ENCODE data around the gene TARBP1.
"Not testable (repeated sequence)": the region's sequence is repeated elsewhere in the genome, so short reads cannot be mapped to it uniquely, and the experiment has no call there.

Gene TARBP1

DNA sequence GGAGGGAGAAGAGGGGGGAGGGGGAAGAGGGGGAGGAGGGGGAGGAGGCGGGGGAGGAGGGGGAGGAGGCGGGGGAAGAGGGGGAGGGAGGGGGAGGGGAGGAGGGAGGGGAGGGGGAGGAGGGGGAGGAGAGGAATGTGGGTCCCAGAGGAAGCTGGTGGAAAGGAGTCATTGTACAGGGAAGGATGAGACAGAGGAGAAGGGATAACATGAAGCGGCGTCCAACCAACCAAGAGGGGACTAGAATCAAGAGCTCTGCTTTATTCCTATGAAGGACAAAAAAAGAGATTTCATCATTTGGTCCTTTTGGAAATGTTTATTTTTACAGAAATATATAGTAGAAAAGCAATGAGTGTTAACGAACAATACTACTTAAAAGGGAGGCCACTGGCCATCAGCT is 81.2 kb downstream of the TARBP1 start:
- DNase-seq (ENCODE audit: low spot score) (no peak), FAIRE-seq (no peak)

DNA sequence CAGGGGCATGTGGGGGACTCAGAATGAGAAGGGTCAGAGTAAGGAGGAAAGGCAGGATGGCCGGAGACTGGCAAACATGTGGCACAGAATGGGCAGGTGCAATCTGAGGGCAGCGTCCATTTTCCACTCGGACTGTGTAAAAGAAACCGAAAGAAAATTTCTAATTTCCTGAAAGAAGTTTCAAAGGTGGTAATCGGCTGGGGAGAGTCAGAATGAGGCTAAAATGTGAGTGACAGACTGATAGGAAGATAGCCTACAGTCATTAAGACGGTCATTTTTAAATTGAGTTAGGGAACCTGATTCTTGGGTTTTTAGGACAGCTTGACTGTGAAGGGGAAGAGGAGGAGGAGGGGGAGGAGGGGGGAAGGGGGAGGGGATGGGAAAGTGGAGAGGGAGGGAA is 82.1 kb downstream of the TARBP1 start:
- no peak for DNase-seq (ENCODE audit: low spot score)

GRCh38 chr1:234396092-234396491 is 82.9 kb downstream of the TARBP1 start:
- DNase-seq (ENCODE audit: low spot score) (no peak), FAIRE-seq (no peak)

More for the DNA sequence above, 82.1 kb downstream of the TARBP1 start:
- no peak for FAIRE-seq

DNA sequence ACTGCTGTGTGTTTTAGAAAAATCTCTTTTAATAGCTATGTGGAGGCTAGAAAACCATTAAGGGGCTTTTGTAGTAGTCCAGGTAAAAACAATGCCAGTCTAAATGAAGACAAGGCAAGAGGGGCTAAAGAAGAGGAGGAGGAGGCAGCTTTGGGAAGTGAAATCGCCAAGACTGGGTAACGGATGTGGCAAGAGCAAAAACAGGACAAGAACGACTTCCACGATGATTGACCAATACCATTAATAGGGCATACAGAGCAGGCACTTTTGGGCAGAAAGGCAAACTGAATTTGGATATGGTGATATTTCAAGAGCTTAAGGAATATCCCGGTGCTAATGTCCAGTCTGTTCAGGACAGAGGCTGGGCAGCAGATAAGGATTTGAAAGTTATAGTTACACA is 83.7 kb downstream of the TARBP1 start:
- DNase-seq (ENCODE audit: low spot score) (no peak), FAIRE-seq (no peak)

- DNase-seq (ENCODE audit: low spot score) (peak; percentile 30), FAIRE-seq (no peak)
Measured at GRCh38 chr1:234393190-234393589, 85.8 kb downstream of the TARBP1 start.

- DNase-seq (ENCODE audit: low spot score) (no peak), FAIRE-seq (no peak)
Measured at GRCh38 chr1:234388094-234388493, 90.9 kb downstream of the TARBP1 start.

GRCh38 chr1:234386122-234386521 is 92.9 kb downstream of the TARBP1 start:
- FAIRE-seq = no peak

GRCh38 chr1:234381699-234382555 is 97.1 kb downstream of the TARBP1 start:
- no peak for FAIRE-seq
- no peak for DNase-seq (ENCODE audit: low spot score)

More at GRCh38 chr1:234386122-234386521, 92.9 kb downstream of the TARBP1 start:
- DNase-seq (ENCODE audit: low spot score) = no peak

DNA sequence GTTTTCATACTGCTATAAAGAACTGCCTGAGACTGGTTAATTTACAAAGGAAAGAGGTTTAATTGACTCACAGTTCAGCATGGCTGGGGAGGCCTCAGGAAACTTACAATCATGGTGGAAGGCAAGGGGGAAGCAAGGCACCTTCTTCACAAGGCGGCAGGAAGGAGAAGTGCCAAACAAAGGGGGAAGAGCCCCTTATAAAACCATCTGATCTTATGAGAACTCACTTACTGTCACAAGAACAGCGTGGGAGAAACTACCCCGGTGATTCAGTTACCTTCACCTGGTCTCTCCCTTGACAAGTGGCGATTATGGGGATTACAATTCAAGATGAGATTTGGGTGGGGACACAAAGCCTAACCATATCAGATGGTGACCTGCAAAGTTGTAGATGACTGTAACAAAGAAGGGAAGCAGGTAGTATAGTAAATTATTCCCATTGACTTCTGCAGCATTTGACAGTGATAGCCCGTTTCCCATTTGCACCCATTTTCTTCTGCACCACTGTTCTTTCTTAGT is 99.3 kb downstream of the TARBP1 start:
- not testable (repeated sequence) for FAIRE-seq; DNase-seq (ENCODE audit: low spot score)

DNA sequence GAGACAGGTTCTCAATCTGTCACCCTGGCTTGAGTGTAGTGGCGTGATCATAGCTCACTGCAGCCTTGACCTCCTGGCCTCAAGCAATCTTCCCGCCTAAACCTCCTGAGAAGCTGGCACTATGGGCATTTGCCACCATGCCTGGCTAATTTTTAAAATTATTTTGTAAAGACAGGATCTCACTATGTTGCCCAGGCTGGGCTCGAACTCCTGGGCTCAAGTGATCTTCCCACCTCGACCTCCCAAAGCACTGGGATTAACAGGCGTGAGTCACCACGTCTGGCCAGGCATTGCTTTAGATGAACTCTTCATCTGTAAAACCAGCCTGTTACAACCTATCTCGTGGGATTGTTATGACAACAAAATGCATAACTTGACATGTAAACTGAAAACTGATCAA is 103.3 kb downstream of the TARBP1 start:
- no peak for DNase-seq (ENCODE audit: low spot score)
- no peak for FAIRE-seq

DNA sequence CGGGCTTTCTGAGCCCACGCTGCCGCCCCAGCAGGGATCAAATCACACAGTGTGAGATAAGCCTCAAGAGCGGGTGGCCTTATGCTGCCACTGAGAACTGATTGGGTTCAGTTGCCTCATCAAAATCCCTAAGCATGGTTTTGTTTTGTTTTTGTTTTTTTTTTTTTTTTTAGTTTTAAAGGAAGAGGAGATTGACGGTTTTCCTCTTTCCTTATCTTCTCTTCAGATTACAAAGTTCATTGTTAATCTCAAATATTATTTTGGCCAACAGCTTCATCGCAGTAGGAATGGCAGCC is 105.1 kb downstream of the TARBP1 start:
- DNase-seq (ENCODE audit: low spot score) (no peak), FAIRE-seq (no peak)

GRCh38 chr1:234373064-234373958 is 105.7 kb downstream of the TARBP1 start, which contains the start of gene COA6:
COA6 (plus strand) TSS chr1:234373456; CDS start chr1:234373467, 11 bp downstream.
- DNase-seq (ENCODE audit: low spot score) = peak; percentile 87
- FAIRE-seq = no peak

DNA sequence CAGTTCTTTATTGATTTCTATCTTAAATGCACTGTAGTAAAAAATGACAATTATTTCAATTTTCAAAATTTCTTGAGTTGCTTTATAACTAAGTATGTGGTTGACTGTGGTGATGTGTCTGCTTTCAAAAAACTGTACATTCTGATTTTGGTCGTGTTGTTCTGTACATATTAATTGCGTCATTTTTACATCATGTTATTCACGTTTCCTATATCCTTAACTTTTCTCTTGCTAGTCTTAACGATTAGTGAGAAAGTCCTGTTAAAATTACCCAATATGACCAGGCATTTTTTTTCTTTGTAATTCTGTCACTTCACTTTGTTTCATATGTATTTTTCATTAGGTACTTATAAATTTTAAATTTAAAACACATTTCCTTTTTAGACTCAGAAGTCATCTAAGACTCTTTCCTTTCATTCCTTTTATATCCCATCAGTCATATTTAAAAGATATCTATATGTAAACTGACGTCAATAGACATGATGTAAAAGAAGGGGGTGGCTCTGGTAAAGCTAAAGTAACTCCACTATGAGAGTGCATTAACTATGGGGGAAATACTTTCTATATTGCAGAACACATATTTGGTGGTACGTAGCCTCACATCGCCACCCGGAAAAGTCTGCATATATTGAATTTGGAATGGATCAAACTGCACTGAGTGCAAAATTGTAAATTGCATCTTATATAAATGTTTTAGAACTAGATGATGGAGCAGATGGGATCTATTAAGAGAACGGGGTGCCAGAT is 106.8 kb downstream of the TARBP1 start:
- no peak for DNase-seq (ENCODE audit: low spot score)

GRCh38 chr1:234371414-234371813 is 107.6 kb downstream of the TARBP1 start:
- DNase-seq (ENCODE audit: low spot score) (no peak), FAIRE-seq (no peak)

More for the DNA sequence above, 106.8 kb downstream of the TARBP1 start:
- FAIRE-seq = no peak

- FAIRE-seq = no peak
- DNase-seq (ENCODE audit: low spot score) = no peak
Measured at GRCh38 chr1:234369784-234370183, 109.2 kb downstream of the TARBP1 start.

DNA sequence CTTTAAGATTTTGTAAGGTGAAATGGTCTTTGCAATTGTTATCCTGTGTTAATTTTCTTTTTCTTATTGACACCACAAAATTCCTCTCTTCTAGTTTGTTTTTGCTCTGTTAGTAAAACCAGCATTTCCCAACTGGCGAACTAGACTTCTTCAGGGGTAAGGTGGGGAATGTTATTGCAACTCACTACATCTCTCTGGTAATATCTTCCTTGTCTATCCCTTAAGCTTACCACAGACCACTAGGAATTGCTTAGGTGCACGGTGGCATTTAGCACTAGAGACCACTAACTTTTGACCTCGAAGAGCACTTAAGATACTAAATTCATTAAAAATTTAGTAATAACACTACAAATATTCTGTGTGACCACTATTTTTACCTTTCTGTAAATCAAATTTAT is 109.9 kb downstream of the TARBP1 start:
- FAIRE-seq (no peak), DNase-seq (ENCODE audit: low spot score) (no peak)

DNA sequence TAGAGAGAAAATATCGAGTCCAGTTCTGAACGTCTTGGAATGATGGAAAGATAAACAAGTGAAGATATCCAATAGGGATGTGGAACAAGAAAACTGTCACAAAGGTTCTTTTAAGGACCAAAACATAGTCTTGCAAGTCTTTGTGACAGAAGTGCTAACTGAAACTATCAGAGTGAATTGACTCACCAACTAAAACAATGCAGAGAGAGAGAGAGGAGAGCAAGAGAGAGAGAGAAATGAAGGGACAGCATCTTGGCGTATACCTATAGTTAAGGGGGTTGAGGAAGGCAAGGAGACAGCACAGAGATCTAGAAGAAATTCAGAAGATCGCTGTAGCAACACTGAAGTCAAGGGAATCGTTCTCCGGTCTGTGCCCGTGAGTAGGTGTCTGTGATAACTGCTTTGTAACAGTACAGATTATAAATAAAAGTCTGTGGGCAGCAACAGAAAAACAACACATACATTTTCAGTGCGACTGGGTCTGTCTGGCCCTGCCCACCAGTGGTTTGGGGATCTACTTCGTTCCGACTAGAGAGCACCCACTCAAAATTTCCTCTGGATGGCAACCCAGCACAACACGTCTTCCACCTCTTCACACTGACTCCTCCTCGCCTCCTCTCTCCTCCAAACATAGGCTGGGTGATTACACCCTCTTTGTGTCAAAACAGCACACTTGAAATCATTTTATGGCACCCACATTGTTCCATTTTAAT is 110.5 kb downstream of the TARBP1 start:
- no peak for FAIRE-seq
- no peak for DNase-seq (ENCODE audit: low spot score)

DNA sequence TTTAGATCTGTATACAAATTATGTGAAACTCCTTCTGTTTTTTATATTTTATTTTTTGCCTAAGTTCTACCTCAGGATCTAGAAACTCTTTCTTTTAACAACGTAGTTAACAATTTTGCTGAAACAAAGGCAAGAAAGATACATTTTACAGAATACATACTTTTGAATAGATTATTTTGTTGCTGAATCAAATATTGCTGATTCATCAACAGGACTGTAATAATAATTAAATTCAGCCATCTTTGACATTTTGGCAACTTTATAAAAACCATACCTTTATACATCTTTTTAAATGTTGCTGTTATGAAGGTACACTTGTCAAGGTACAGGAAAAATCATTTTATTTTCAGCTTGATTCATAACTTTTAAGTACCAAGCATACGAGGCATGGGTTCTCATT is 116.4 kb downstream of the TARBP1 start:
- FAIRE-seq (no peak), DNase-seq (ENCODE audit: low spot score) (no peak)

GRCh38 chr1:234361102-234361603 is 117.8 kb downstream of the TARBP1 start:
- DNase-seq (ENCODE audit: low spot score) (no peak), FAIRE-seq (no peak)

DNA sequence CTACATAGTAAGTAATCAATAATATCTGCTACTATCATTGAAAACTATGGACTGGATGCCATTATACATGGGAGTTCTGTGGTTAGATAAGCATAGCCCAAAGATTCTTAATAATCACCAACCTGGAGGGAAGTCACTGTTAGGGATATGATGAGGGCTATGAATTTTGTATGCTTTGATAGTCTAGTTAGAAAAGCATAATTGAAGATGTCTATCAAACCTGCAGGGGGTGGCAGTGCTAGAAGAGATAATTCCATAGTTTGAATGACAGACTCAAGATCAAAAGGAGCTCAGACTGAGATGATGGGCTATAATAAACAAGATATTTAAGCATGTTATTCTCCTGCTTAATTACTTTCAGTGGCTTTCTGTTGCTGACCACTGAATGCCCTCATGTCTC is 121.1 kb downstream of the TARBP1 start:
- DNase-seq (ENCODE audit: low spot score) (no peak), FAIRE-seq (no peak)

Measured in urothelium cell line (cell line).